Esophagus muscularis mucosa (tissue), 4 donors: ENCODE results near the gene NTN4.
"Not testable (repeated sequence)": the region's sequence is repeated elsewhere in the genome, so short reads cannot be mapped to it uniquely, and the experiment has no call there.

Source experiments
- CTCF ChIP-seq, 3 experiments: fragments of 200-600 bp in 2 of 3; fragments of 450-650 bp in 1 of 3; sonication (generic) in 2 of 3; IDR thresholded peaks; one replicate each; pipeline ENCODE4 v1.5.1; 2017 to 2019; ENCODE audit warnings: antibody characterized with exemption in 3 of 3, mild to moderate bottlenecking in 2 of 3, moderate library complexity in 1 of 3
- EP300 ChIP-seq: sonication (generic); formaldehyde crosslinking; IDR thresholded peaks from one replicate; pipeline ENCODE4 v1.6.1; 2017; ENCODE audit warnings: antibody characterized with exemption
- POLR2A ChIP-seq: fragments of 450-650 bp; IDR thresholded peaks from one replicate; pipeline ENCODE4 v1.6.1; 2017; ENCODE audit warnings: antibody characterized with exemption, moderate library complexity, mild to moderate bottlenecking, low read depth
- POLR2AphosphoS5 ChIP-seq, 2 donors: sonication (generic); formaldehyde crosslinking; IDR thresholded peaks; one replicate each; pipeline ENCODE4 v1.6.1; 2017; ENCODE audit warnings: antibody characterized with exemption in 2 of 2

- not testable (repeated sequence) for TF ChIP-seq CTCF (IDR thresholded peaks at IDR 0.05); POLR2AphosphoS5 (IDR thresholded peaks at IDR 0.05); POLR2A; EP300
Observed at GRCh38 chr12:95746062-95746461, 44.5 kb downstream of the NTN4 start.
